ENCODE measurements around the gene SOCS7.

SOCS7 gene

DNA sequence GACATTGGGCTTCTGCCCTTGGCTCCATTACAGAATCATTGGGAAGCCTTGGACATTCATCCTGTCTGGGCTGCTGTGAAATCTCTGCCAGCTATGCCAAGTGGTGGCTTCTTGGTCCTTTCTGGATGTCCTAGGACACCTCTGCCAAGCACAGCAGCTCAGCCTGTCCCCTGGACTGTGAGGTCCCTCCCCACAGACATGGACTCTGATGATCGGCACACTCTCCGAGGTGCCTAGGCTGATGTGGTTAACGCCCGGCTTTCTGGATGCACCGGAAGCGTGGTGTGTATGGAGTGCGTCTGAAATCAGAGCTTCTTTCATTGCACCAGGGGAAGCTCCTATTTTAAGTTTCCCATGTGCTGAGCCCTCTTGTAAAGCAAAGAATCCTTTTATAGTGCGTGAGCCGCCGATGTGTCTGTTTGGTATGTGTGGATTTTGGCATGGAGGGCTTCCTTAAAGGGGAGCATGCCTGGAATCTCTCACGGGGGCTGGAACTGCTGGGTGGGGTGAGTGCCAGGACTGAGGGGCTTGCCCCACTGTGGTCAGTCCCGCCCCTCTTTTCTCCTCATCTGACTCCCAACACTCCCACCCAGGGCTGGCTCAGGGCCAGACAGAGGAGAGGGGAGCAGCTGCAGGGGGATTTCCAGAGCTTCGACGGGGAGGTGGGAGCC is 69.7 kb downstream of the SOCS7 start:
- TF ChIP-seq, protein P1, sequence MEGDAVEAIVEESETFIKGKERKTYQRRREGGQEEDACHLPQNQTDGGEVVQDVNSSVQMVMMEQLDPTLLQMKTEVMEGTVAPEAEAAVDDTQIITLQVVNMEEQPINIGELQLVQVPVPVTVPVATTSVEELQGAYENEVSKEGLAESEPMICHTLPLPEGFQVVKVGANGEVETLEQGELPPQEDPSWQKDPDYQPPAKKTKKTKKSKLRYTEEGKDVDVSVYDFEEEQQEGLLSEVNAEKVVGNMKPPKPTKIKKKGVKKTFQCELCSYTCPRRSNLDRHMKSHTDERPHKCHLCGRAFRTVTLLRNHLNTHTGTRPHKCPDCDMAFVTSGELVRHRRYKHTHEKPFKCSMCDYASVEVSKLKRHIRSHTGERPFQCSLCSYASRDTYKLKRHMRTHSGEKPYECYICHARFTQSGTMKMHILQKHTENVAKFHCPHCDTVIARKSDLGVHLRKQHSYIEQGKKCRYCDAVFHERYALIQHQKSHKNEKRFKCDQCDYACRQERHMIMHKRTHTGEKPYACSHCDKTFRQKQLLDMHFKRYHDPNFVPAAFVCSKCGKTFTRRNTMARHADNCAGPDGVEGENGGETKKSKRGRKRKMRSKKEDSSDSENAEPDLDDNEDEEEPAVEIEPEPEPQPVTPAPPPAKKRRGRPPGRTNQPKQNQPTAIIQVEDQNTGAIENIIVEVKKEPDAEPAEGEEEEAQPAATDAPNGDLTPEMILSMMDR (IDR thresholded peaks at IDR 0.05): no peak
- TF ChIP-seq ZFX (IDR thresholded peaks at IDR 0.05; ENCODE audit: borderline replicate concordance): no peak

DNA sequence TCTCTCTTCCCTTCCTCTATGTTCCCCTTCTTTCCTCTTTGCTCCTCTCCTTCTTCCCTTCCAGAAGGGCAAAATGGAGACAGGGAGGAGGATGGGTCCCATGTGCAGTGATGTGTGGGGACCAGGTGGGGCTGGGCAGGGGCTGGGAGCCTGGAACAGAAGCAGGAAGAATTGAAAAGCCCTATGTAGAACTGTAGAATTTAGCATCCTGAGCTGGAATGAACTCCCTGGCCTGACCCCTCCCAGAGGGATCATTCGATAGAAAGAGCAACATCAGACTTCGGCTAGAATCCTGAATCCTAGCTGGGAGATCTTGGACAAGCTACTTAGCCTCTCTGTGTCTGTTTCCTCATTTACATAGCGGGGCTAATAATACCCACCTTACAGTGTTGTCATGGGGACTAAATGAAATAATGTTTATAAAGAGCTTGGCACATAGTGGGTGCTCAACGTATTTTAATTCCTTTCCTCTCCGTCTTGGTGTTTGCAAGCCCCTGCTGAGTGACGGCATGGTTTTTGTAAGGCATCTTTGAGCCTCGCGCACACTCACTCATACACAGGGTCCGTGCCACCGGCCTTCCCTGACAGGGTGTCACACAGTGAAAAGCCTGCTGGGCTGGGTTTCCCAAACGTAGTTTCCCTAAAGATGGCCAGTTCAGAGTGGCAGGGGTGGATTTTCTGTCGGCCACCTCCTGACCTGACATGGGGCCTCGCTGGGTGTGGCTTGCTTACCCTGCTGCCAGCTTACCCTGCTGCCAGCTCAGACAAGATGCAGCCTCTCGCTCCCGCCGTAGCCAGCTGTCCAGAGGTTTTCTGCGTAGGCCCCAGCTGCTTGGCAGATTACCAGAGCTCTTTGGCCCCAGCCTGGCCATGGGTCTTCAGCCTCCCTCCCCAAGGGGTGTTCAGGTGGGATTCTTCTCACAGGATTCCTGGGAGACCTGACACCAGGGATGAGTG is 70.5 kb downstream of the SOCS7 start:
- no peak overlapping the region for H3K27ac ChIP-seq
- TF ChIP-seq, protein P1 (IDR thresholded peaks at IDR 0.05): no peak

More for the DNA sequence above, 69.7 kb downstream of the SOCS7 start:
- no peak overlapping the region for H3K27ac ChIP-seq

DNA sequence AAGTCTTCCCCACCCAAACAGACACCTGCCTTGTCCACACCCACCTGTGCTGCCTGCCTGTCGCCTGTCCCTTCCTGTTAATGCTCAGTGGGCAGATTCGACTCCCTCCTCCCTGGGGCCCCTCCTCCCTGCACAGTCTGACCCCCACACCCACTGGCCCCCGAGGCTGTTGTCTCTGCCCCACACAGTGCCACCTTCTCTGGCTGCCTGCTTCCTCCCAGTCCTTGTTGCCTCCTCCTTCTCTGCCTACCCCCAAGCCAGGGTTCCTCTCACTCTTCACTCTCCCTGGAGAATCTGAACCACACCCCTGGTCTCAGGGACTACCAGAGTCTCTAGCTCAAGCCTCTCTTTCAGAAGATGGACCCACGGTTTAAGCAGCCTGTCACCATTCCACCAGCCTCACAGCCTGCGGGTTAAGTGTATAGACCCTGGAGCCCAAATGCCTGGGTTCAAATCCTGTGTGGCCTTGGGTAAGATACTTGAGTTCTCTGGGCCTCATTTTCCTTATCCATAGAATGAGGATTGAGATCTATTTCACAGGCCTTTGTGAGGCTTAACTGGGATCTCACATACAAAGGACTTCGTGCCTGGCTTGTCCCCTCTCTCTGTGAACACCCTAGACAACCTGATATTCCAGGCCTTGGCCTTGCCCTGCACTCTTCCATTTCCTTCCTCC is 72.8 kb downstream of the SOCS7 start:
- H3K27ac ChIP-seq: no peak overlapping the region

DNA sequence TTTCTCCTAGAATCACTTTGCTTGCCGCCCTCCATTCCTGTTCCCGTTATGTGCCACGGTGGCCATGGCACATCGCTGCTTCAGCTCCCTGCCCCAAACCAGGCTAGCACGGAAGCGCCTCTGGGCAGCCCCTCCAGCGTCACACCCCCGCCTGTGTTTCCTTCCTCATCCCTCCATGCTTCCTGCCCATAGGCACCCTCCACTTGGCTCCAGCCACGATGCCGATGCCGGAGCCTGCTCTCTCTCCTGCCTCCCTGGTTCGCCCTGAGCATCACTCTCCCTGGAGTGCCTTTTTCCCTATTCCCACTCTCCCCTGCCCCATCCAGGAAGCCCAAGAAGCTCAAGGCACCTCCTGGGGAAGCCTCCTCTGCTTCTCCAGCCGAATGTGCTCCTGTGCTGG is 73.4 kb downstream of the SOCS7 start:
- TF ChIP-seq ZFX (IDR thresholded peaks at IDR 0.05; ENCODE audit: borderline replicate concordance): no peak
- TF ChIP-seq, protein P1 (IDR thresholded peaks at IDR 0.05): no peak
- no peak overlapping the region for H3K27ac ChIP-seq

More for the DNA sequence above, 72.8 kb downstream of the SOCS7 start:
- TF ChIP-seq, protein P1 (IDR thresholded peaks at IDR 0.05): no peak
- TF ChIP-seq ZFX (IDR thresholded peaks at IDR 0.05; ENCODE audit: borderline replicate concordance): no peak

DNA sequence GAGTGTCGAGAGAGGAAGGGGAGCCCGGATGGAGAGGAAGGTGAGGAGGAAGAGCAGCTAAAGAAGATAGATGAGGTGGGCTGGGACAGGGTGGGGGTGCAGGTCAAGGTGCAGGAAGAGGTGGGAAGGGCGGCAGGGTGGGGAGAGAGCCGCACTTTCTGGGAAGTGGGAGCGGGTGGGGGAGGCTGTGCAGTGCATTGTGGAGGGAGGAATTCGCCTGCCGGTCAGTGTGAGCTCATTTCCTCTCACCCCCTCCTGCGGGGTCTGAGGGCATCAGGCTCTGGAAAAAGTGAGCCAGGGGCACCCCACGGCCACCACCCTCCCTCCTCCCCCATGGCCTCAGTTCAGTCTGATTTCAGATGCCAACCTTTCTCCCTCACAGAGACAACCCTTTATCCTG is 74.1 kb downstream of the SOCS7 start:
- no peak overlapping the region for H3K27ac ChIP-seq
- TF ChIP-seq ZFX (IDR thresholded peaks at IDR 0.05; ENCODE audit: borderline replicate concordance): no peak
- TF ChIP-seq, protein P1 (IDR thresholded peaks at IDR 0.05): no peak

DNA sequence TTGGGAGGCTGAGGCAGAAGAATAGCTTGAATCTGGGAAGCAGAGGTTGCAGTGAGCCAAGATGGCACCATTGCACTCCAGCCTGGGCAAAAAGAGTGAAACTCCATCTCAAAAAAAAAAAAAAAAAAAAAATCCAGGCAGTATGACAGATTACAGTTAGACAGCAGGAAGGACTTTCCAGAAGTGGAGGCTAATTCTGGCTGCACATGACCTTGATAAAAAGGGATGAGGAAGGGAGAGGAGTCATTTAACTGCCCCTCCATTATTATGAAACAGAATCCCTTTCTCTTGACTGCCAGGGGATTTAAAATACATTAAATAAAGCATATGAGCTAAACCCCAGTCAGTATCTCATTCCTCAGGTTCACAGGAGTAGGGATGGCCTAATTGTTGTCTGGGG is 74.8 kb downstream of the SOCS7 start:
- no peak for TF ChIP-seq ZFX (IDR thresholded peaks at IDR 0.05; ENCODE audit: borderline replicate concordance)
- TF ChIP-seq, protein P1 (IDR thresholded peaks at IDR 0.05): no peak
- no peak overlapping the region for H3K27ac ChIP-seq
